K562 (cell line): ENCODE data around the gene MEGF11. TPM values are rescaled to one million over a fixed set of nuclear protein-coding genes. Genes with fewer than 3 reads are reported as not detected.

Experiments used
- BRD4 ChIP-seq: fragments of 200-600 bp; sonication (generic); IDR thresholded peaks from 2 replicates; pipeline ENCODE4 v1.6.1; 2017; ENCODE audit warnings: inconsistent platforms
- CBFA2T2 ChIP-seq: fragments of 450-650 bp; conservative IDR thresholded peaks from 2 replicates; pipeline ENCODE4 v1.6.1; 2017; ENCODE audit warnings: mild to moderate bottlenecking
- ETV6 ChIP-seq, 3 experiments: fragments of 150-350 bp in 1 of 3; sonication (generic) in 1 of 3; formaldehyde crosslinking in 1 of 3; IDR thresholded peaks; 2 replicates each; pipeline versions ENCODE4 v1.6.1 to v1.8.0; 2014 to 2022; ENCODE audit warnings: borderline replicate concordance in 2 of 3, low read depth in 2 of 3, antibody characterized with exemption in 1 of 3, low read length in 1 of 3, mild to moderate bottlenecking in 1 of 3, missing genetic modification reagents in 1 of 3
- HDAC2 ChIP-seq: fragments of 450-650 bp; IDR thresholded peaks from 2 replicates; pipeline ENCODE4 v1.6.1; 2016; ENCODE audit warnings: mild to moderate bottlenecking
- NFRKB ChIP-seq: fragments of 450-650 bp; IDR thresholded peaks from 2 replicates; pipeline ENCODE4 v1.6.1; 2016; ENCODE audit warnings: low read depth
- RBM25 ChIP-seq: fragments of 200-400 bp; formaldehyde crosslinking; IDR thresholded peaks from 2 replicates; pipeline ENCODE4 v1.6.1; 2018; ENCODE audit warnings: low read length, low read depth, moderate library complexity; ENCODE audit not compliant: severe bottlenecking
- TRIM24 ChIP-seq, 2 experiments: fragments of 450-650 bp; IDR thresholded peaks; 2 replicates each; pipeline ENCODE4 v1.6.1; 2016
- ZNF175 ChIP-seq: fragments of 200-800 bp; sonication (Bioruptor generic); IDR thresholded peaks from 2 replicates; pipeline ENCODE4 v1.6.1; 2016; ENCODE audit warnings: low read depth, mild to moderate bottlenecking, missing genetic modification characterization, missing compliant biosample characterization
- ZNF197 ChIP-seq: fragments of 200-800 bp; sonication (Bioruptor generic); IDR thresholded peaks from 2 replicates; pipeline ENCODE4 v1.6.1; 2016; ENCODE audit warnings: low read depth, missing genetic modification characterization, missing compliant biosample characterization
- ZNF232 ChIP-seq: sonication (generic); formaldehyde crosslinking; IDR thresholded peaks from 2 replicates; pipeline ENCODE4 v1.8.0; 2022; ENCODE audit warnings: mild to moderate bottlenecking, missing genetic modification reagents
- polyA plus RNA-seq, 8 experiments: library from polyadenylated mRNA; depleted of rRNA in 4 of 8; stranded (reverse) in 5 of 8; unstranded in 3 of 8; fragments of >200 nt; fragmentation: Nextera tagmentation in 2 of 8; fragmentation: Illumina TruSeq in 1 of 8; extraction: Ambion mirVana in 2 of 8; extraction: Trizol in 1 of 8; gene quantifications; 2 replicates each; pipeline versions ENCODE4 v1.2.1 to v1.2.3, GENCODE V29; 2011 to 2014; ENCODE audit warnings: inconsistent platforms in 1 of 8, missing spikeins in 1 of 8
- total RNA-seq, 7 experiments: library from RNA; depleted of rRNA in 6 of 7; stranded (reverse); fragments of >200 nt in 6 of 7; fragmentation: Illumina TruSeq in 2 of 7; extraction: Trizol in 2 of 7; gene quantifications; 2 replicates each; pipeline versions ENCODE4 v1.2.1 to v1.2.3, GENCODE V29; 2011 to 2021; ENCODE audit warnings: low replicate concordance in 1 of 7
- TF ChIP-seq, protein P1 (sequence below), 2 experiments: fragments of 450-650 bp in 1 of 2; sonication (generic) in 1 of 2; formaldehyde crosslinking in 1 of 2; IDR thresholded peaks in 1 of 2; conservative IDR thresholded peaks in 1 of 2; 2 replicates each; pipeline versions ENCODE4 v1.6.1 to v1.8.1; 2016 to 2023; ENCODE audit warnings: mild to moderate bottlenecking in 2 of 2, moderate library complexity in 2 of 2, inconsistent platforms in 1 of 2, missing genetic modification reagents in 1 of 2
- TF ChIP-seq, protein P2 (sequence below): fragments of 450-650 bp; formaldehyde crosslinking; conservative IDR thresholded peaks from 2 replicates; pipeline ENCODE4 v1.4.0; 2022; ENCODE audit warnings: mild to moderate bottlenecking, missing genetic modification characterization
- TF ChIP-seq, protein P3 (sequence below): fragments of 250-450 bp; sonication (Bioruptor Pico); IDR thresholded peaks from 2 replicates; pipeline ENCODE4 v1.4.0; 2020; ENCODE audit warnings: borderline replicate concordance
- TF ChIP-seq, protein P4 (sequence below): IDR thresholded peaks from 3 replicates; pipeline ENCODE4 v1.6.1; 2011; ENCODE audit warnings: borderline replicate concordance, mild to moderate bottlenecking, moderate library complexity; ENCODE audit not compliant: insufficient read length; ENCODE audit errors: extremely low read depth
- TF ChIP-seq, protein P5 (sequence below): fragments of 450-650 bp; conservative IDR thresholded peaks from 2 replicates; pipeline ENCODE4 v1.6.1; 2016; ENCODE audit warnings: missing genetic modification characterization, low read depth, mild to moderate bottlenecking, missing compliant biosample characterization, moderate library complexity
- TF ChIP-seq, protein P6 (sequence below): fragments of 450-650 bp; IDR thresholded peaks from 2 replicates; pipeline ENCODE4 v1.6.1; 2014; ENCODE audit warnings: low read depth, mild to moderate bottlenecking, moderate library complexity, borderline replicate concordance

Gene MEGF11
- total and polyA plus RNA-seq, 9 of the 15 experiments (the other 6 are each of a cell fraction or from before 2014, with no cell fraction given): 0.06 to 0.23 (median 0.20) TPM; not detected in 6

DNA sequence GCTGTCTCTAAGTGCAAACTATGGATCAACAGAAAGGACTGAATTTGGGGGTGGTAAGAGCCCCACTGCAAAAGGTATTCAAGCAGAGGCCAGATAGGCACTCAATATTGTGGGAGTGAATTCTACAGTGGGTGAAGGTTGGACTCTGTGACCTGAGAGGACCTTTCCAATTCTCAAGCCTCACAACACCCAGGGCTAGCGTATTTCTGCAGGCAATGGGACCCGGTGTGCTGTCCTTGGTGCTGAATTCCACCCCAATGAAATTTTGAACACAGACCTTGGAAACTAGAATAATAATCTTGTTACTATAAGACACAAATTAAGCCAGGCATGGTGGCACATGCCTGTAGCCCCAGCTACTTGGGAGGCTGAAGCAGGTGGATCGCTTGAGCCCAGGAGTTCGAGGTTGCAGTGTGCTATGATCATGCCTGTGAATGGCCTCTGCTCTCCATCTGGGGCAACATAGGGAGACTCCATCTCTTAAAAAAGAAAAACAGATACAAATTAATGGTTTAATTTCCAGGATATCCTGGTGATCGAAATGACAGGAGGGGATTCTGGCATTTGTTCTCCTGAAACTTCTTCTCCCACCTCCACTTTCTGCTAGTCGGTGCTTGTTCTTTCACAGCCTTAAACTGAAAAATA is 248.8 kb downstream of the MEGF11 start (continued):
- TF ChIP-seq, protein P1, sequence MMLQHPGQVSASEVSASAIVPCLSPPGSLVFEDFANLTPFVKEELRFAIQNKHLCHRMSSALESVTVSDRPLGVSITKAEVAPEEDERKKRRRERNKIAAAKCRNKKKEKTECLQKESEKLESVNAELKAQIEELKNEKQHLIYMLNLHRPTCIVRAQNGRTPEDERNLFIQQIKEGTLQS (IDR thresholded peaks at IDR 0.05): no peak
- TF ChIP-seq, protein P1 (CRISPR knock-in tag; conservative IDR thresholded peaks at IDR 0.05): no peak
- TF ChIP-seq ZNF175 (CRISPR knock-in tag): 0 out of 2 replicates have a peak, but pooled peaks have one; percentile 44
- TF ChIP-seq, protein P2, sequence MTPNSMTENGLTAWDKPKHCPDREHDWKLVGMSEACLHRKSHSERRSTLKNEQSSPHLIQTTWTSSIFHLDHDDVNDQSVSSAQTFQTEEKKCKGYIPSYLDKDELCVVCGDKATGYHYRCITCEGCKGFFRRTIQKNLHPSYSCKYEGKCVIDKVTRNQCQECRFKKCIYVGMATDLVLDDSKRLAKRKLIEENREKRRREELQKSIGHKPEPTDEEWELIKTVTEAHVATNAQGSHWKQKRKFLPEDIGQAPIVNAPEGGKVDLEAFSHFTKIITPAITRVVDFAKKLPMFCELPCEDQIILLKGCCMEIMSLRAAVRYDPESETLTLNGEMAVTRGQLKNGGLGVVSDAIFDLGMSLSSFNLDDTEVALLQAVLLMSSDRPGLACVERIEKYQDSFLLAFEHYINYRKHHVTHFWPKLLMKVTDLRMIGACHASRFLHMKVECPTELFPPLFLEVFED (CRISPR knock-in tag): no peak
- TF ChIP-seq BRD4: no peak
- TF ChIP-seq, protein P3, sequence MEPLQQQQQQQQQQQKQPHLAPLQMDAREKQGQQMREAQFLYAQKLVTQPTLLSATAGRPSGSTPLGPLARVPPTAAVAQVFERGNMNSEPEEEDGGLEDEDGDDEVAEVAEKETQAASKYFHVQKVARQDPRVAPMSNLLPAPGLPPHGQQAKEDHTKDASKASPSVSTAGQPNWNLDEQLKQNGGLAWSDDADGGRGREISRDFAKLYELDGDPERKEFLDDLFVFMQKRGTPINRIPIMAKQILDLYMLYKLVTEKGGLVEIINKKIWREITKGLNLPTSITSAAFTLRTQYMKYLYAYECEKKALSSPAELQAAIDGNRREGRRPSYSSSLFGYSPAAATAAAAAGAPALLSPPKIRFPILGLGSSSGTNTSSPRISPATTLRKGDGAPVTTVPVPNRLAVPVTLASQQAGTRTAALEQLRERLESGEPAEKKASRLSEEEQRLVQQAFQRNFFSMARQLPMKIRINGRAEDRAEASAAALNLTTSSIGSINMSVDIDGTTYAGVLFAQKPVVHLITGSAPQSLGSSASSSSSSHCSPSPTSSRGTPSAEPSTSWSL (CRISPR knock-in tag): no peak
- TF ChIP-seq ZNF197 (CRISPR knock-in tag): peak; percentile 75; the same call in 1 of the 2 replicates
- TF ChIP-seq, protein P4, sequence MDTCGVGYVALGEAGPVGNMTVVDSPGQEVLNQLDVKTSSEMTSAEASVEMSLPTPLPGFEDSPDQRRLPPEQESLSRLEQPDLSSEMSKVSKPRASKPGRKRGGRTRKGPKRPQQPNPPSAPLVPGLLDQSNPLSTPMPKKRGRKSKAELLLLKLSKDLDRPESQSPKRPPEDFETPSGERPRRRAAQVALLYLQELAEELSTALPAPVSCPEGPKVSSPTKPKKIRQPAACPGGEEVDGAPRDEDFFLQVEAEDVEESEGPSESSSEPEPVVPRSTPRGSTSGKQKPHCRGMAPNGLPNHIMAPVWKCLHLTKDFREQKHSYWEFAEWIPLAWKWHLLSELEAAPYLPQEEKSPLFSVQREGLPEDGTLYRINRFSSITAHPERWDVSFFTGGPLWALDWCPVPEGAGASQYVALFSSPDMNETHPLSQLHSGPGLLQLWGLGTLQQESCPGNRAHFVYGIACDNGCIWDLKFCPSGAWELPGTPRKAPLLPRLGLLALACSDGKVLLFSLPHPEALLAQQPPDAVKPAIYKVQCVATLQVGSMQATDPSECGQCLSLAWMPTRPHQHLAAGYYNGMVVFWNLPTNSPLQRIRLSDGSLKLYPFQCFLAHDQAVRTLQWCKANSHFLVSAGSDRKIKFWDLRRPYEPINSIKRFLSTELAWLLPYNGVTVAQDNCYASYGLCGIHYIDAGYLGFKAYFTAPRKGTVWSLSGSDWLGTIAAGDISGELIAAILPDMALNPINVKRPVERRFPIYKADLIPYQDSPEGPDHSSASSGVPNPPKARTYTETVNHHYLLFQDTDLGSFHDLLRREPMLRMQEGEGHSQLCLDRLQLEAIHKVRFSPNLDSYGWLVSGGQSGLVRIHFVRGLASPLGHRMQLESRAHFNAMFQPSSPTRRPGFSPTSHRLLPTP: no peak
- TF ChIP-seq NFRKB: no peak
- TF ChIP-seq RBM25: no peak
- no peak for TF ChIP-seq CBFA2T2
- TF ChIP-seq, protein P5, sequence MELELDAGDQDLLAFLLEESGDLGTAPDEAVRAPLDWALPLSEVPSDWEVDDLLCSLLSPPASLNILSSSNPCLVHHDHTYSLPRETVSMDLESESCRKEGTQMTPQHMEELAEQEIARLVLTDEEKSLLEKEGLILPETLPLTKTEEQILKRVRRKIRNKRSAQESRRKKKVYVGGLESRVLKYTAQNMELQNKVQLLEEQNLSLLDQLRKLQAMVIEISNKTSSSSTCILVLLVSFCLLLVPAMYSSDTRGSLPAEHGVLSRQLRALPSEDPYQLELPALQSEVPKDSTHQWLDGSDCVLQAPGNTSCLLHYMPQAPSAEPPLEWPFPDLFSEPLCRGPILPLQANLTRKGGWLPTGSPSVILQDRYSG: no peak; the same call in 1 of the 2 replicates
- 0 out of 2 replicates have a peak, but pooled peaks have one; percentile 29 for TF ChIP-seq ZNF232 (CRISPR knock-in tag)
- TF ChIP-seq, protein P6, sequence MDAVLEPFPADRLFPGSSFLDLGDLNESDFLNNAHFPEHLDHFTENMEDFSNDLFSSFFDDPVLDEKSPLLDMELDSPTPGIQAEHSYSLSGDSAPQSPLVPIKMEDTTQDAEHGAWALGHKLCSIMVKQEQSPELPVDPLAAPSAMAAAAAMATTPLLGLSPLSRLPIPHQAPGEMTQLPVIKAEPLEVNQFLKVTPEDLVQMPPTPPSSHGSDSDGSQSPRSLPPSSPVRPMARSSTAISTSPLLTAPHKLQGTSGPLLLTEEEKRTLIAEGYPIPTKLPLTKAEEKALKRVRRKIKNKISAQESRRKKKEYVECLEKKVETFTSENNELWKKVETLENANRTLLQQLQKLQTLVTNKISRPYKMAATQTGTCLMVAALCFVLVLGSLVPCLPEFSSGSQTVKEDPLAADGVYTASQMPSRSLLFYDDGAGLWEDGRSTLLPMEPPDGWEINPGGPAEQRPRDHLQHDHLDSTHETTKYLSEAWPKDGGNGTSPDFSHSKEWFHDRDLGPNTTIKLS: no peak
- no peak for TF ChIP-seq ETV6 (IDR thresholded peaks at IDR 0.05; ENCODE audit: borderline replicate concordance in 1 of 2, low read depth in 2 of 2, low read length in 1 of 2)
- TF ChIP-seq ETV6 (CRISPR knock-in tag; IDR thresholded peaks at IDR 0.05; ENCODE audit: borderline replicate concordance): no peak
- no peak for TF ChIP-seq TRIM24 (IDR thresholded peaks at IDR 0.05)
- 0 out of 2 replicates have a peak, but pooled peaks have one; percentile 57 for TF ChIP-seq HDAC2
